ENCODE results near the gene CLPTM1.
"Not testable (repeated sequence)": the region's sequence is repeated elsewhere in the genome, so short reads cannot be mapped to it uniquely, and the experiment has no call there.

CLPTM1 gene

GRCh38 chr19:44954649-44955504 is at the start of gene CLPTM1:
Gene CLPTM1 (plus strand): TSS chr19:44955380. CDS start chr19:44955396, 16 bp downstream.
- peak within 1 kb of the TSS; percentile 98 for H3K4me3 ChIP-seq (ENCODE audit: control insufficient read depth, low read depth, low read length)
- no peak for TF ChIP-seq CTCF (IDR thresholded peaks at IDR 0.05; ENCODE audit: control insufficient read depth, insufficient read depth, low read depth, low read length, missing control alignments)
- peak; percentile 87 for DNase-seq (ENCODE audit: low read depth)

GRCh38 chr19:44905437-44906160 is 49.6 kb upstream of the CLPTM1 start, which contains the start of gene APOE:
Gene APOE (plus strand): TSS chr19:44905796. CDS start chr19:44906625, 829 bp downstream.
- DNase-seq (ENCODE audit: low read depth), result no peak
- TF ChIP-seq CTCF (IDR thresholded peaks at IDR 0.05; ENCODE audit: control insufficient read depth, insufficient read depth, low read depth, low read length, missing control alignments), result no peak
- H3K4me3 ChIP-seq (ENCODE audit: control insufficient read depth, low read depth, low read length), result no peak within 1 kb of the TSS

- H3K4me3 ChIP-seq (ENCODE audit: control insufficient read depth, low read depth, low read length), result no peak overlapping the region
- TF ChIP-seq CTCF (IDR thresholded peaks at IDR 0.05; ENCODE audit: control insufficient read depth, insufficient read depth, low read depth, low read length, missing control alignments), result no peak
- DNase-seq (ENCODE audit: low read depth), result no peak
Measured at GRCh38 chr19:44907613-44908012, 47.6 kb upstream of the CLPTM1 start.

GRCh38 chr19:44908074-44908835 is 46.9 kb upstream of the CLPTM1 start:
- DNase-seq (ENCODE audit: low read depth), result no peak
- TF ChIP-seq CTCF (IDR thresholded peaks at IDR 0.05; ENCODE audit: control insufficient read depth, insufficient read depth, low read depth, low read length, missing control alignments), result no peak
- no peak overlapping the region for H3K4me3 ChIP-seq (ENCODE audit: control insufficient read depth, low read depth, low read length)

GRCh38 chr19:44908836-44909261 is 46.3 kb upstream of the CLPTM1 start:
- DNase-seq (ENCODE audit: low read depth), result no peak
- TF ChIP-seq CTCF (IDR thresholded peaks at IDR 0.05; ENCODE audit: control insufficient read depth, insufficient read depth, low read depth, low read length, missing control alignments), result no peak
- H3K4me3 ChIP-seq (ENCODE audit: control insufficient read depth, low read depth, low read length), result no peak overlapping the region

GRCh38 chr19:44909775-44910174 is 45.4 kb upstream of the CLPTM1 start:
- no peak overlapping the region for H3K4me3 ChIP-seq (ENCODE audit: control insufficient read depth, low read depth, low read length)
- TF ChIP-seq CTCF (IDR thresholded peaks at IDR 0.05; ENCODE audit: control insufficient read depth, insufficient read depth, low read depth, low read length, missing control alignments), result no peak
- DNase-seq (ENCODE audit: low read depth), result no peak

- DNase-seq (ENCODE audit: low read depth); H3K4me3 ChIP-seq (ENCODE audit: control insufficient read depth, low read depth, low read length): not testable (repeated sequence)
Measured at GRCh38 chr19:44911896-44912295, 43.3 kb upstream of the CLPTM1 start.
